Fibroblast of skin of left biceps (primary cell): ENCODE data around the gene DCLK1.
A peak's percentile ranks its signal among the peaks of the same experiment; 100 is the strongest.

ENCODE experiments used
- DNase-seq, 2 experiments: peaks; one replicate each; pipeline ENCODE4 v3.0.0-alpha.2; 2013; ENCODE audit warnings: low read depth in 2 of 2

DCLK1 gene

GRCh38 chr13:35791184-35791851, 339.9 kb downstream of the DCLK1 start:
- no peak for DNase-seq

- no peak for DNase-seq
Observed at GRCh38 chr13:35789335-35790165, 341.6 kb downstream of the DCLK1 start.

- no peak for DNase-seq
Observed at GRCh38 chr13:35787937-35788336, 343.2 kb downstream of the DCLK1 start.

GRCh38 chr13:35785576-35786303, 345.4 kb downstream of the DCLK1 start:
- no peak for DNase-seq

GRCh38 chr13:35784286-35784951, 346.8 kb downstream of the DCLK1 start:
- no peak for DNase-seq

GRCh38 chr13:35782793-35783192, 348.4 kb downstream of the DCLK1 start:
- no peak for DNase-seq

GRCh38 chr13:35781036-35782000, 349.9 kb downstream of the DCLK1 start:
- DNase-seq, result no peak

GRCh38 chr13:35780613-35781012, 350.6 kb downstream of the DCLK1 start:
- DNase-seq, result no peak

- peak; percentile 94 to 95 for DNase-seq
Observed at GRCh38 chr13:35771898-35772297, 359.3 kb downstream of the DCLK1 start.

GRCh38 chr13:35770756-35771297, 360.4 kb downstream of the DCLK1 start:
- no peak for DNase-seq

- DNase-seq, result no peak
Observed at GRCh38 chr13:35769812-35770211, 361.4 kb downstream of the DCLK1 start.

- DNase-seq, result peak; percentile 51 to 59
Observed at GRCh38 chr13:35768551-35768950, 362.6 kb downstream of the DCLK1 start.

GRCh38 chr13:35768073-35768472, 363.1 kb downstream of the DCLK1 start:
- no peak for DNase-seq

- no peak for DNase-seq
Observed at GRCh38 chr13:35767256-35767976, 363.8 kb downstream of the DCLK1 start.

GRCh38 chr13:35766663-35767062, 364.5 kb downstream of the DCLK1 start:
- DNase-seq, result no peak

- DNase-seq, result no peak
Observed at GRCh38 chr13:35765941-35766340, 365.2 kb downstream of the DCLK1 start.

- no peak for DNase-seq
Observed at GRCh38 chr13:35765366-35765765, 365.8 kb downstream of the DCLK1 start.

GRCh38 chr13:35764326-35765015, 366.7 kb downstream of the DCLK1 start:
- peak; percentile 64 to 69 for DNase-seq

GRCh38 chr13:35763782-35764123, 367.4 kb downstream of the DCLK1 start:
- DNase-seq, result no peak
